HG02870 (cell line): ENCODE results near the gene EGLN1.

Experiments
- ATAC-seq: cut with Tn5 transposase; IDR thresholded peaks from one replicate; pipeline ENCODE4 v1.9.1; 2021; ENCODE audit warnings: mild to moderate bottlenecking, moderate library complexity; ENCODE audit not compliant: unreplicated experiment

EGLN1 gene

GRCh38 chr1:231334952-231335351, 87.1 kb downstream of the EGLN1 start:
- ATAC-seq: no peak

GRCh38 chr1:231334079-231334666, 87.9 kb downstream of the EGLN1 start:
- peak; percentile 37 for ATAC-seq

GRCh38 chr1:231332761-231333160, 89.3 kb downstream of the EGLN1 start:
- no peak for ATAC-seq

GRCh38 chr1:231329483-231329882, 92.6 kb downstream of the EGLN1 start:
- ATAC-seq: no peak

- ATAC-seq: no peak
Observed at GRCh38 chr1:231327617-231328016, 94.5 kb downstream of the EGLN1 start.

GRCh38 chr1:231326248-231326647, 95.8 kb downstream of the EGLN1 start:
- ATAC-seq: no peak

GRCh38 chr1:231324660-231325059, 97.4 kb downstream of the EGLN1 start:
- ATAC-seq: no peak

GRCh38 chr1:231322880-231323530, 99.1 kb downstream of the EGLN1 start:
- ATAC-seq: no peak

GRCh38 chr1:231319080-231319479, 103.0 kb downstream of the EGLN1 start:
- ATAC-seq: no peak

- ATAC-seq: no peak
Observed at GRCh38 chr1:231318568-231318967, 103.5 kb downstream of the EGLN1 start.

GRCh38 chr1:231318015-231318355, 104.1 kb downstream of the EGLN1 start:
- ATAC-seq: no peak

GRCh38 chr1:231317306-231318014, 104.6 kb downstream of the EGLN1 start:
- no peak for ATAC-seq

GRCh38 chr1:231315887-231316286, 106.2 kb downstream of the EGLN1 start:
- ATAC-seq: peak; percentile 81
